ENCODE measurements around the gene RNF4. TPM values are rescaled to one million over a fixed set of nuclear protein-coding genes. Genes with fewer than 3 reads are reported as not detected.

Gene RNF4
- total RNA-seq, 1 donor from 2014 or later: 56.3 TPM

- Mint-ChIP-seq H3K4me1 (ENCODE audit: low read depth) (peaks cover 4% of the 10 kb centered on the region), H3K4me3 (ENCODE audit: unreplicated experiment) (no peak overlapping the region), H3K27ac (ENCODE audit: unreplicated experiment) (no peak overlapping the region), H3K9me3 (ENCODE audit: low read depth) (no peaks in the 10 kb centered on the region), H3K36me3 (ENCODE audit: low read depth) (no peaks in the 10 kb centered on the region), H3K27me3 (ENCODE audit: low read depth) (peaks cover 6% of the 10 kb centered on the region)
- TF ChIP-seq CTCF (IDR thresholded peaks at IDR 0.05): no peak
- no peak for DNase-seq (ENCODE audit: low spot score)
Measured at GRCh38 chr4:2434420-2434819, 34.5 kb upstream of the RNF4 start.

GRCh38 chr4:2436301-2436700, 32.6 kb upstream of the RNF4 start:
- Mint-ChIP-seq H3K27ac (ENCODE audit: unreplicated experiment) (no peak overlapping the region), H3K4me3 (ENCODE audit: unreplicated experiment) (no peak overlapping the region), H3K4me1 (ENCODE audit: low read depth) (peaks cover 4% of the 10 kb centered on the region), H3K9me3 (ENCODE audit: low read depth) (no peaks in the 10 kb centered on the region), H3K27me3 (ENCODE audit: low read depth) (peaks cover 6% of the 10 kb centered on the region), H3K36me3 (ENCODE audit: low read depth) (no peaks in the 10 kb centered on the region)
- no peak for DNase-seq (ENCODE audit: low spot score)
- TF ChIP-seq CTCF (IDR thresholded peaks at IDR 0.05): peak; percentile 54

DNA sequence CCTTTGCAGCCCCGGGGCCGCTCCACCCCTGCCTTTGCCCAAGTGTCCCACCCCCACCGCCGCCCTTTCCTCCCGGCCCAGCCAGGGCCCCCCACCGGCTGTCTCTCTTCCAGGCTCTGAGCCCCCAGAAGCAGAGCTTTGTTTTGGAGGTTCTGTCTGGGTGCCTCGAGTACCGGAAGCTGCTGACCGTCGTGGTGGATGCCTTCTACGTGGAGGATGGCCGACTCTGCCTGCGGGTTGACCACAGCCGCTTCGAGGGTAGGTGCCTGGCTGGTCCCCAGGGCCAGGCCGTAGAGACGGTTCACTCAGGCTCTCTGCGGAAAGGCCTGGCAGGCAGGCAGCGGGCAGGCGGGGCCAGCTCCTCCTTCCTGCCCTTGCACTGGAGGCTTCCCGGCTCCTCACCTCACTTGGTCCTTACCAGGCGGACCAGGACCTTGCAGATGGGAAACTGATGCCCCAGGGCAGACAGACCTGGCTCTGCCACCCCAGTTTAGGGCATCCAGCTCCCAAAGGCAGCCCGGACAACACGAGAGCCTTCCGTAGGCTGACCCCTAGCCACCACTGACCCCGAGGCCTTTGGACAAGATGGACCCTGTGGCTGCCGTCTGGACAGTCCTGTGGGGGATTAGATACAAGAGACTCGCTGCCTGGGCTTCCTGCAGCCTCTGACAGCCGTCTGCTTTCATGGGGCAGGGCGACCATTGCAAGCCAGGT, 32.0 kb upstream of the RNF4 start:
- H3K4me3 Mint-ChIP-seq (ENCODE audit: unreplicated experiment): no peak overlapping the region
- no peaks in the 10 kb centered on the region for H3K9me3 Mint-ChIP-seq (ENCODE audit: low read depth)
- DNase-seq (ENCODE audit: low spot score): no peak
- peaks cover 4% of the 10 kb centered on the region for H3K4me1 Mint-ChIP-seq (ENCODE audit: low read depth)
- peaks cover 6% of the 10 kb centered on the region for H3K27me3 Mint-ChIP-seq (ENCODE audit: low read depth)
- TF ChIP-seq CTCF (IDR thresholded peaks at IDR 0.05): no peak
- H3K27ac Mint-ChIP-seq (ENCODE audit: unreplicated experiment): no peak overlapping the region
- H3K36me3 Mint-ChIP-seq (ENCODE audit: low read depth): no peaks in the 10 kb centered on the region

DNA sequence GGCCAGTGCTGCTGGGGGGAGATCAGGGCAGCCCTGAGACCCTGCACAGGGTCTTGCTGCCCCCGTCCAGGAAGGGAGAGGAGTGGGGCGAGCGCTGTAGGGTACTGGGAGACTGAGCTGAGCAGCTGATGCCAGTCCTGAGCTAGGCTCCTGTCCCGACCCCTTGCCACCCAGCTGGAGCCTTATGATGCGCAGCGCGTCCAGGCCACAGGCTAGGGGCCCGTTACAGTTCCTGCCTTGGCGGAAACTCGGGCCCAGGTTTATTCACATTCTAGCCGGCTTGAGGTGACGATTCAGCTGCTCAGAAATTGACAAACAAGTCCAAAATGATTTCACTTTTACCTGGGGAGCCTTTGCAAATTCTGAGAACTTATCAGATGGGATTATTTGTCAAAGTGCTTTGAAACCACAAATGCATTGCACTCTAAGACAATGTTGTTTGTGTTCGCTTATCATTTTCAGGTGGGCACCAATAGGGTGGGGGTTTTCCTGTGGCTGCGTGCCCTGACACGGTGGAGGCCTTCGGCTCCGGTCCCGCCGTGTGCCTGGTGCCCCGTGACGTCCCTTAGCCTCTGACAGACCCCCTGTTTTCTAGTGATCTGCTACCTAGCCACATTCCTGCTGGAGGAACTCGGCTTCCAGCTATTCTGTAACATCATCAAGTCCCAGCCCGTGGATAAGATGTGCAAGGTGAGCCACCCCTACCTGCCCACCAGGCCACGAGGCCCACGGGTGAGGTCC, 31.3 kb upstream of the RNF4 start:
- Mint-ChIP-seq H3K27me3 (ENCODE audit: low read depth) (peaks cover 6% of the 10 kb centered on the region), H3K9me3 (ENCODE audit: low read depth) (no peaks in the 10 kb centered on the region), H3K4me1 (ENCODE audit: low read depth) (peaks cover 4% of the 10 kb centered on the region), H3K36me3 (ENCODE audit: low read depth) (no peaks in the 10 kb centered on the region), H3K27ac (ENCODE audit: unreplicated experiment) (no peak overlapping the region), H3K4me3 (ENCODE audit: unreplicated experiment) (no peak overlapping the region)
- TF ChIP-seq CTCF (IDR thresholded peaks at IDR 0.05): no peak
- no peak for DNase-seq (ENCODE audit: low spot score)

DNA sequence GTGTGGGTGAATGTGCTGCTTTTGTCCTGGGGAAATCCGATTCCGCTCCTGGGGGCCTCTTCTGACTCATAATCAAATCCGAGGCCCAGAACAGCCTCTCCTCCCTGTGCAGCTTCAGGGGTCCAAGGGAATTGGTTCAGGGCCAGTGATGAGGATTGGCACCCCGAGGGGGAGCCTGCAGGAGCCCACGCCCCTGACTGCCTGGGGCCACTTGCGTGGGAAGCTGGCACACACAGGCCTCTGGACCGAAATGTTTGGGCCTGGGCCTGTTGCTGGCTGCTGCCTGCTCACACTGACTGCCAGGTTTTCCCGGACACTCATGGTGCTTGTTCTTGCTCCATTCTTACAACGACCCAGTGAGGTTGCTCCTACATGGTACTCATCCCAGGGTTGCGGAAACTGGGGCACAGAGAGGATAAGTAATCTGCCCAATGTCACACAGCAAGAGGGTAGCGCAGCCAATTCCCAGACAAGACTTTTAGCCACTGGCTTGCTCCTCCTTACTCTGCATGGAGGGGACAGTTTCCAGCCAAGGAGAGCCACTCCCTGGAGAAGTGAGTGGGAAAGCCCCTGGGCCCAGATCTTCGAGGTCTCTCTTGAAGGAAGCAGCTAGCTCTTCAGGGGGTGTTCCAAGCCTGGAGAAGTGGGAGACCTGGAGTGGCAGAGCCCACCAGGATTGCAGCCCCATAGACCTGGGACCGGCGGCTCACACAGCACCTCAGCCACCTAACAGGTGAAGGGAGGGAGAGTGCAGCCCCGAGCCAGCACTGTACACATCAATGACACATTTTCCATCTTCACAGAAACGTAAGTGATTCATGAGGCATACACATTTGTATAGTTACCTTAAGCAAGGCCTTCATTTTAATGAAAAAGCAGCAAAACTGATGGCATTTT, 29.8 kb upstream of the RNF4 start:
- Mint-ChIP-seq H3K4me1 (ENCODE audit: low read depth) (no peaks in the 10 kb centered on the region), H3K4me3 (ENCODE audit: unreplicated experiment) (no peak overlapping the region), H3K27ac (ENCODE audit: unreplicated experiment) (no peak overlapping the region), H3K36me3 (ENCODE audit: low read depth) (no peaks in the 10 kb centered on the region), H3K9me3 (ENCODE audit: low read depth) (no peaks in the 10 kb centered on the region), H3K27me3 (ENCODE audit: low read depth) (peaks cover under 1% of the 10 kb centered on the region)
- no peak for DNase-seq (ENCODE audit: low spot score)
- TF ChIP-seq CTCF (IDR thresholded peaks at IDR 0.05): no peak
